ENCODE data around the gene CDC27.
A peak's percentile ranks its signal among the peaks of the same experiment; 100 is the strongest.
"Not testable (repeated sequence)": the region's sequence is repeated elsewhere in the genome, so short reads cannot be mapped to it uniquely, and the experiment has no call there.

Gene CDC27

GRCh38 chr17:47126835-47127234 lies 62.3 kb downstream of the CDC27 start:
- not testable (repeated sequence) for DNase-seq

GRCh38 chr17:47123262-47123661 lies 65.8 kb downstream of the CDC27 start:
- DNase-seq, result not testable (repeated sequence)

- no peak for DNase-seq
These were observed 68.5 kb downstream of the CDC27 start for GRCh38 chr17:47120521-47121095.

GRCh38 chr17:47119746-47120520 lies 69.2 kb downstream of the CDC27 start:
- DNase-seq, result no peak

GRCh38 chr17:47117386-47117785 lies 71.7 kb downstream of the CDC27 start:
- DNase-seq, result no peak

GRCh38 chr17:47106130-47106529 lies 83.0 kb downstream of the CDC27 start:
- DNase-seq, result no peak

GRCh38 chr17:47105246-47105645 lies 83.8 kb downstream of the CDC27 start:
- peak; percentile 41 to 58 for DNase-seq

GRCh38 chr17:47102914-47103313 lies 86.2 kb downstream of the CDC27 start:
- no peak for DNase-seq

- peak; percentile 81 to 96 for DNase-seq
These were observed 88.9 kb downstream of the CDC27 start for GRCh38 chr17:47099987-47100711.

GRCh38 chr17:47099451-47099986 lies 89.6 kb downstream of the CDC27 start:
- no peak for DNase-seq

GRCh38 chr17:47096343-47096742 lies 92.8 kb downstream of the CDC27 start:
- no peak for DNase-seq

- no peak for DNase-seq
These were observed 93.8 kb downstream of the CDC27 start for GRCh38 chr17:47095268-47095667.

GRCh38 chr17:47087093-47087492 lies 102.0 kb downstream of the CDC27 start:
- no peak for DNase-seq

GRCh38 chr17:47085736-47086135 lies 103.4 kb downstream of the CDC27 start:
- DNase-seq, result no peak

GRCh38 chr17:47078801-47079200 lies 110.3 kb downstream of the CDC27 start:
- no peak for DNase-seq

GRCh38 chr17:47077576-47077975 lies 111.5 kb downstream of the CDC27 start:
- no peak for DNase-seq

GRCh38 chr17:47076171-47076570 lies 112.9 kb downstream of the CDC27 start:
- no peak for DNase-seq

GRCh38 chr17:47074361-47074760 lies 114.7 kb downstream of the CDC27 start:
- not testable (repeated sequence) for DNase-seq

GRCh38 chr17:47073629-47074028 lies 115.5 kb downstream of the CDC27 start:
- DNase-seq, result not testable (repeated sequence)

GRCh38 chr17:47072886-47073285 lies 116.2 kb downstream of the CDC27 start:
- peak; percentile 55 to 64 for DNase-seq

GRCh38 chr17:47071171-47071570 lies 117.9 kb downstream of the CDC27 start:
- DNase-seq, result peak in 1 of 2 donors; percentile 24

GRCh38 chr17:47070266-47070665 lies 118.8 kb downstream of the CDC27 start:
- not testable (repeated sequence) for DNase-seq
